Fibroblast of skin of abdomen (primary cell): ENCODE data around the gene C15orf61.

Experiments used
- DNase-seq: peaks from one replicate; pipeline ENCODE4 v3.0.0-alpha.2; 2013

The C15orf61 gene

GRCh38 chr15:67551207-67551743, 30.3 kb downstream of the C15orf61 start:
- no peak for DNase-seq

GRCh38 chr15:67554580-67554979, 33.6 kb downstream of the C15orf61 start:
- DNase-seq: no peak

DNA sequence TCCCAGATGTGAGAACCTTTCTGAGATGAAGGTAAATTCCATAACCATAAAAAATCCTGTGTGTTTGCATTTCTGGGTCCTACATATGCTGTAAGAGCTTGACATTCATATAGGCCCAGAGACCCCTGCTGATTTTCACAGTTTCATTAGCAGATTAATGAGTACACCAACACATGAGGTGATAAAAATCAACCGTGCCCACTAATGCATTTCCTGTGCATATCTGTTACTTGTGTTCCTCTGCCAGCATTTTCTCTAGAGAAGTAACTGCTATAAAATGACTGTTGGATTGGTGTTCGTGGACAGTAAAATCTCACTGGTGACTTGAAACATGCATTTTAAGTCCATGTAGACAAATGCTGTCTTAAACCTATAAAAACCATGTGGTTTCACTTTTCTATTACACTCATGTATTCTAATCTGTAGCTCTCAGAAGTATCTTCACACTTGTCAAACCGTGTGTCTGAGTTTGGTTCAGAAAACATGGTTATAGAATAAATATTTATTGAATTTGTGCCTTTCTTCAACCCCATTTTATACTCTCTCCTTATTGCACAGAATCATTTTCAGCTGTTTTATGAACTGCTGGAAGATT, 36.1 kb downstream of the C15orf61 start:
- DNase-seq: no peak

DNA sequence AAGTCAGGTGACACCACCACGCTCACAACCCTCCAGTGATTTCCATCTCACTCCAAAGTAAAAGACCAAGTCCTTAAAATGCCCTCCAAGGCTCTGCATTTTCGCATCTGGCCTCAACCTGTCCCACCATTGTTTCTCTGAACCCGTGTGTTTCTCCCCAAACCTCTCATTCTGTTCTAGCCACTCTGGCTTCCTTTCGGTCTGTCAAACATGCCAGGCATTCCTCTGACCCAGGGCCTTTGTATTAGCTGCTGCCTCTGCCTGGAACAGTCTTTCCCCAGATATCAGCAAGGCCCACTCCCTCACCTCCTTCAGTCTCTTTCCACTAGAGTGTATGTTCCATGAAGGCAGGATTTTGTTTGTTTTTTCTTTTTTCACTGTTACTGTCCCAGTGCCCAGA, 37.6 kb downstream of the C15orf61 start:
- DNase-seq: no peak

- DNase-seq: no peak
These were observed 38.2 kb downstream of the C15orf61 start for GRCh38 chr15:67559158-67559557.

DNA sequence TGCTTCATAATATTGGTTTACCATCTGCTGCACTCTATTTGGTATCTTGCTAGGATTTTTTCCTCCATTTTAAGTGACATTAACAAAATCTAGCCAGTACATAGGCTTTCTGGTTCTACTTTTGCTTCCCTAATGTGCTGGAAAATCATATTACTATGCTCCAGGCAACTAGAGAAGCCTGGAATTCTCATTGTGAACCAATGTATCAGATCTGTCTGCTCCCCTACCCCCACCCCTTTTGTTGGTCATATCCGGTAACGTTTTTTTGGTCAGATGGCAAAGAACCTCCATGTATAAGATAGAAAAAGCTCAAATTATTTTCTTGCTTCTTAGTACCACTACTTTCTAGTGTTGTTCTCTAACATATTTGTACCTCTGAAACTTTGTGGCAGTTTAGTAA, 38.6 kb downstream of the C15orf61 start:
- DNase-seq: no peak

GRCh38 chr15:67560320-67560719, 39.4 kb downstream of the C15orf61 start:
- DNase-seq: no peak

DNA sequence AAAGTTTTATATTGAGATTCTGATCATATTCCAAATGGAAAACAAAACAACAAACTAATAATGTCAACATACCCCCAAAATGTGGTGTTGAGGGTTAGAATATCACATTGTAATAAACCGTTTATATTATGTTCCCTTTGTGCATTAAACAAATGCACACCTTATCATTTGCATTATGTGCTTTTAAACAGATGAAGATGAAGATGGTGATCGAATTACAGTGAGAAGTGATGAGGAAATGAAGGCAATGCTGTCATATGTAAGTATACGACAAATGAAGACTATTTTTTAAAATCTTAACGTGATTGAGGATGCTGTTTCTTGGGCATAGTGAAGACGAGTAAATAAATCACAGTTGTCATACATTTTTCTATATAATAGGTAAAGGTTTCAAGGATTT, 42.2 kb downstream of the C15orf61 start:
- no peak for DNase-seq

- no peak for DNase-seq
These were observed 43.4 kb downstream of the C15orf61 start for GRCh38 chr15:67564021-67564967.

GRCh38 chr15:67564968-67565345, 44.0 kb downstream of the C15orf61 start:
- no peak for DNase-seq

DNA sequence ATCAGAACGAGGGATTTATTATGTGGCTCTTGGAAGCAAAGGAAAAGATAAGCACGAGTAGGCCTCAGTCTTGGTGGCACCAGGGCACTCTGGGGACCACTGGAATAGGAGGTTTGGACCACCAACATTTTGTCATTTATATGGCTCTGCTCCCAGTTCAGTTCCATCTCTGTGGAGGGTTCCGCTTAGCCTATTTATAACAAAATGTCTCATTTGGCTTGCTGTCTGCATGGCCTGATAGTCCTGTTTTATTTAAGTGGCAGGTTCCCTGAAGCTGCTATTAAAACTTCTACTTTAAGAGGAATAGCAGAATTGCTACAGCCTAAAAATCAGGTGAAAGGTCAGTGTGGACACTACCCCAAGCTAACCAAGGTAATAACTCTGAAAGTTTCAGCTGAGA, 48.7 kb downstream of the C15orf61 start:
- no peak for DNase-seq

GRCh38 chr15:67570875-67571647, 50.1 kb downstream of the C15orf61 start:
- DNase-seq: no peak

GRCh38 chr15:67571648-67572415, 50.9 kb downstream of the C15orf61 start:
- no peak for DNase-seq

GRCh38 chr15:67573194-67573593, 52.3 kb downstream of the C15orf61 start:
- DNase-seq: no peak

DNA sequence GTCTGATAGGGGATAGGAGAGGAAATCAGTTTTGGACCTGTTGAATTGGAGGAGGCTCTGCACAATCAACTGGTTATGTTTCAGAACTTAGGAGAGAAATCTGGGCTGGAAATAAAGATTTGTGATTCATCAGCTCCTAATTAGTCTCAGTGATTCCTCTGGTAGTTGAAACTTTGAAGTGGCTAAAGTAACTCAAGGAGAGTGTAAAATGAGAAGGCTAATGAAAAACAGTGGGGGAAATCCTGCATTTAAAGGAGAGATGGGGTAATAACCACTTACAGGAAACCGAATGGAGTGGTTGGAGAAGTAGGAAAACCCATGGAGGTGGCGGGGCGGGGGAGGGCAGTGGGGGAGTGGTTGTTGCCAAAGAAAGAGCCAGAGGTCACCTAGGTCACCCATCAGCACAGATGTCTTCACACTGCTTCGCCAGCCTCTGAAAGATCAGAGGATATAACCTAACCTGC, 54.1 kb downstream of the C15orf61 start:
- peak; percentile 54 for DNase-seq

GRCh38 chr15:67578020-67578600, 57.2 kb downstream of the C15orf61 start:
- DNase-seq: no peak

- peak; percentile 57 for DNase-seq
These were observed 58.2 kb downstream of the C15orf61 start for GRCh38 chr15:67579164-67579563.
